Heart right ventricle (tissue), 16 donors: Measurements from ENCODE around the gene IZUMO4. TPM values are rescaled to one million over a fixed set of nuclear protein-coding genes. Genes with fewer than 3 reads are reported as not detected.
A peak's percentile ranks its signal among the peaks of the same experiment; 100 is the strongest.

ENCODE experiments used
- ATAC-seq, 8 donors: fragments of 200-7000 bp; cut with Tn5 transposase; one replicate each; pipeline ENCODE4 v1.9.1; 2020; ENCODE audit warnings: mild to moderate bottlenecking in 8 of 8, moderate library complexity in 8 of 8, moderate number of reproducible peaks in 1 of 8
- DNase-seq, 2 donors: peaks; one replicate each; pipeline ENCODE4 v3.0.0-alpha.2; 2020
- H3K27ac ChIP-seq, 10 donors: fragments of 200-600 bp; sonication (generic) in 2 of 10; one replicate each; pipeline versions ENCODE4 v1.5.0 to v1.8.0; 2020 to 2022; ENCODE audit warnings: mild to moderate bottlenecking in 3 of 10
- H3K27me3 ChIP-seq, 7 donors: fragments of 200-600 bp; one replicate each; pipeline ENCODE4 v1.8.0; 2021 to 2022; ENCODE audit warnings: mild to moderate bottlenecking in 2 of 7
- H3K36me3 ChIP-seq, 9 donors: fragments of 200-600 bp; sonication (generic) in 1 of 9; one replicate each; pipeline versions ENCODE4 v1.5.0 to v1.8.0; 2020 to 2022; ENCODE audit warnings: mild to moderate bottlenecking in 2 of 9
- H3K4me1 ChIP-seq, 9 donors: fragments of 200-600 bp; sonication (generic) in 1 of 9; one replicate each; pipeline versions ENCODE4 v1.5.0 to v1.8.0; 2020 to 2022; ENCODE audit warnings: mild to moderate bottlenecking in 4 of 9
- H3K4me3 ChIP-seq, 10 donors: fragments of 200-600 bp; sonication (generic) in 2 of 10; one replicate each; pipeline versions ENCODE4 v1.5.0 to v1.8.0; 2020 to 2022; ENCODE audit warnings: mild to moderate bottlenecking in 7 of 10, moderate library complexity in 2 of 10
- H3K9me3 ChIP-seq, 11 donors: fragments of 200-600 bp in 10 of 11; sonication (generic) in 2 of 11; one replicate each; pipeline versions ENCODE4 v1.5.0 to v1.8.0; 2013 to 2022; ENCODE audit warnings: mild to moderate bottlenecking in 2 of 11, control low read depth in 1 of 11, moderate library complexity in 1 of 11
- CTCF ChIP-seq, 9 donors: fragments of 200-600 bp; sonication (generic) in 2 of 9; IDR thresholded peaks; one replicate each; pipeline versions ENCODE4 v1.5.0 to v1.8.0; 2021 to 2022; ENCODE audit warnings: antibody characterized with exemption in 9 of 9, mild to moderate bottlenecking in 5 of 9, moderate library complexity in 1 of 9
- WGBS, 2 donors: extraction: QIAGEN DNeasy Blood & Tissue Kit; methylation state at CpG; one replicate each; pipeline ENCODE4 v1.1.7; 2013; ENCODE audit warnings: inconsistent platforms in 1 of 2; 5-methylcytosine and 5-hydroxymethylcytosine counted together
- intact Hi-C, 10 donors: fragments of 100-400 bp; cut with DNase I; formaldehyde crosslinking; loops; one replicate each; pipeline versions ENCODE4 v1.11.1 to v1.14.2; 2022
- polyA plus RNA-seq, 2 donors: library from polyadenylated mRNA; stranded (reverse); fragments of 200-250 nt; gene quantifications; one replicate each; pipeline ENCODE4 v1.2.3, GENCODE V29; 2013
- total RNA-seq, 10 donors: library from RNA; stranded (reverse); fragmentation: NEBNext Ultra II Directional in 3 of 10; extraction: Animal tissue kit (Norgen Biotek cat#: 25700) in 3 of 10; gene quantifications; one replicate each; pipeline versions ENCODE4 v1.2.1 to v1.2.4, GENCODE V29; 2021 to 2023
- donor health status: Arrhythmogenic right ventricular cardiomyopathy.
- donor health status: ischemic (EF 13 %, LVEDD 7.1; RV severe dilation, severe dysfunction).
- donor health status: healthy with polysubstance abuse.
- donor health status: DM: no; HTN: yes; CAD: no.
- donor health status: DM: no; HTN: no; CAD: no.
- donor health status: ischemic (EF 25% LVEDD 6.9; RV normal size, moderate dysfunction).
- donor health status: ischemic (EF 25% LVEDD 5.7; RV mildly dilated, moderate dysfunction).
- donor health status: healthy.
- donor health status: DM: yes; HTN: yes; CAD: no.
- donor health status: Ischemic cardiomyopathy.
- donor health status: ischemic (EF 35%, LVEDD 5.7; RV mildly dilated, moderate dysfunction).
- donor health status: nonischemic (EF 11% LVEDD 7.7; RV severe dilation, severe dysfunction).
- donor health status: DM: yes; HTN: yes; CAD: no.
- donor health status: PGD.
- donor health status: ischemic (EF 29% LVEDD 5.4; RV normal size, mild dysfunction).
- donor health status: nonischemic (EF 23%, LVEDD 6.1; RV moderate dilation, normal function).

IZUMO4 gene
- total and polyA plus RNA-seq, 12 donors, result 1.2 to 13.1 (median 2.7) TPM

- no peak for ATAC-seq
- intact Hi-C loops, result no loop called here
- peaks cover 8 to 61% (median 42%) of the 10 kb centered on the region in 9 donors for H3K4me1 ChIP-seq
- 66 to 75% methylated on average over 16 of the region's 16 CpGs for WGBS, 2 donors
- H3K4me3 ChIP-seq, result no peak overlapping the region
- no peak overlapping the region for H3K27ac ChIP-seq
- H3K27me3 ChIP-seq, result no peaks in the 10 kb centered on the region
- H3K9me3 ChIP-seq, result no peaks in the 10 kb centered on the region
- TF ChIP-seq CTCF (IDR thresholded peaks at IDR 0.05), result no peak
- DNase-seq, result no peak
- peaks cover 0 to 37% (median 0%) of the 10 kb centered on the region in 9 donors for H3K36me3 ChIP-seq
These were observed 49.1 kb downstream of the IZUMO4 start for GRCh38 chr19:2145831-2146241.

- Histone ChIP-seq H3K36me3 (peaks cover 0 to 36% (median 0%) of the 10 kb centered on the region in 9 donors), H3K27ac (peak overlapping the region in 1 of 10 donors; percentile 95), H3K4me1 (peaks cover 8 to 62% (median 44%) of the 10 kb centered on the region in 9 donors), H3K27me3 (no peaks in the 10 kb centered on the region), H3K4me3 (no peak overlapping the region), H3K9me3 (no peaks in the 10 kb centered on the region)
- no peak for TF ChIP-seq CTCF (IDR thresholded peaks at IDR 0.05)
- intact Hi-C loops, result no loop called here
- DNase-seq (no peak), ATAC-seq (no peak)
- 83 to 87% methylated on average over 16 of the region's 16 CpGs for WGBS, 2 donors
These were observed 51.9 kb downstream of the IZUMO4 start for GRCh38 chr19:2148482-2149135.

Other genes starting within 250 kb of the IZUMO4 start
- 10 to 100 TPM; 13.1 to 20.1 (median 16.5) TPM for gene REXO1, start 248.4 kb upstream of the IZUMO4 start, total RNA-seq
- 10 to 100 TPM; 13.1 to 20.6 TPM for gene REXO1, start 248.4 kb upstream of the IZUMO4 start, polyA plus RNA-seq
- 10 to 100 TPM in 4 of 10 donors, 1 to 10 TPM in 6; 5.0 to 13.4 (median 7.6) TPM for gene KLF16, start 233.3 kb upstream of the IZUMO4 start, total RNA-seq
- gene KLF16, start 233.3 kb upstream of the IZUMO4 start, polyA plus RNA-seq, result 1 to 10 TPM; 4.0 to 8.6 TPM
- 10 to 100 TPM; 45.1 to 68.0 (median 57.0) TPM for gene ABHD17A, start 211.4 kb upstream of the IZUMO4 start, total RNA-seq
- 100 to 1,000 TPM in 1 of 2 donors, 10 to 100 TPM in 1; 93.6 to 185 TPM for gene ABHD17A, start 211.4 kb upstream of the IZUMO4 start, polyA plus RNA-seq
- 1 to 10 TPM in 9 of 10 donors, under 1 TPM in 1; 0.94 to 3.2 (median 1.4) TPM for gene ADAT3, start 191.5 kb upstream of the IZUMO4 start, total RNA-seq
- gene ADAT3, start 191.5 kb upstream of the IZUMO4 start, polyA plus RNA-seq, result 1 to 10 TPM; 2.0 to 4.3 TPM
- gene SCAMP4, start 191.5 kb upstream of the IZUMO4 start, total RNA-seq, result 10 to 100 TPM; 11.7 to 24.2 (median 14.4) TPM
- 10 to 100 TPM; 17.0 to 22.1 TPM for gene SCAMP4, start 191.5 kb upstream of the IZUMO4 start, polyA plus RNA-seq
- 10 to 100 TPM; 17.7 to 32.4 (median 23.7) TPM for gene CSNK1G2, start 155.7 kb upstream of the IZUMO4 start, total RNA-seq
- gene CSNK1G2, start 155.7 kb upstream of the IZUMO4 start, polyA plus RNA-seq, result 10 to 100 TPM; 30.5 to 35.2 TPM
- gene BTBD2, start 81.2 kb upstream of the IZUMO4 start, total RNA-seq, result 10 to 100 TPM; 45.1 to 70.4 (median 56.6) TPM
- 10 to 100 TPM; 42.8 to 55.2 TPM for gene BTBD2, start 81.2 kb upstream of the IZUMO4 start, polyA plus RNA-seq
- 100 to 1,000 TPM; 107 to 260 (median 144) TPM for gene MKNK2, start 45.7 kb upstream of the IZUMO4 start, total RNA-seq
- 100 to 1,000 TPM; 144 to 189 TPM for gene MKNK2, start 45.7 kb upstream of the IZUMO4 start, polyA plus RNA-seq
- gene MOB3A, start 589 bp upstream of the IZUMO4 start, total RNA-seq, result 10 to 100 TPM; 10.0 to 30.5 (median 16.2) TPM
- gene MOB3A, start 589 bp upstream of the IZUMO4 start, polyA plus RNA-seq, result 10 to 100 TPM in 1 of 2 donors, 1 to 10 TPM in 1; 8.9 to 12.8 TPM
- 100 to 1,000 TPM in 1 of 10 donors, 10 to 100 TPM in 9; 68.4 to 168 (median 81.9) TPM for gene AP3D1, start 54.7 kb downstream of the IZUMO4 start, total RNA-seq
- 10 to 100 TPM; 63.9 to 95.1 TPM for gene AP3D1, start 54.7 kb downstream of the IZUMO4 start, polyA plus RNA-seq
- 10 to 100 TPM in 7 of 10 donors, 1 to 10 TPM in 3; 7.0 to 16.0 (median 12.5) TPM for gene DOT1L, start 67.0 kb downstream of the IZUMO4 start, total RNA-seq
- 10 to 100 TPM in 1 of 2 donors, 1 to 10 TPM in 1; 9.2 to 12.1 TPM for gene DOT1L, start 67.0 kb downstream of the IZUMO4 start, polyA plus RNA-seq
- gene PLEKHJ1, start 139.4 kb downstream of the IZUMO4 start, total RNA-seq, result 10 to 100 TPM; 40.0 to 76.5 (median 45.0) TPM
- 100 to 1,000 TPM in 1 of 2 donors, 10 to 100 TPM in 1; 83.6 to 103 TPM for gene PLEKHJ1, start 139.4 kb downstream of the IZUMO4 start, polyA plus RNA-seq
- gene SF3A2, start 139.9 kb downstream of the IZUMO4 start, total RNA-seq, result 10 to 100 TPM; 24.6 to 45.2 (median 30.4) TPM
- 10 to 100 TPM; 25.8 to 47.3 TPM for gene SF3A2, start 139.9 kb downstream of the IZUMO4 start, polyA plus RNA-seq
- under 1 TPM; 0.15 to 0.70 (median 0.41) TPM for gene AMH, start 152.4 kb downstream of the IZUMO4 start, total RNA-seq
- 1 to 10 TPM in 1 of 2 donors, under 1 TPM in 1; 0.30 to 1.0 TPM for gene AMH, start 152.4 kb downstream of the IZUMO4 start, polyA plus RNA-seq
- under 1 TPM in 3 of 10 donors, not detected in 7; 0.31 to 0.72 (median 0.45) TPM for gene JSRP1, start 159.5 kb downstream of the IZUMO4 start, total RNA-seq
- under 1 TPM in 1 of 2 donors, not detected in 1; 0.29 TPM for gene JSRP1, start 159.5 kb downstream of the IZUMO4 start, polyA plus RNA-seq
- gene PEAK3, start 185.3 kb downstream of the IZUMO4 start, total RNA-seq, result 1 to 10 TPM in 1 of 10 donors, under 1 TPM in 9; 0.11 to 1.1 (median 0.22) TPM
- gene PEAK3, start 185.3 kb downstream of the IZUMO4 start, polyA plus RNA-seq, result under 1 TPM; 0.13 to 0.22 TPM
- gene LINGO3, start 211.2 kb downstream of the IZUMO4 start, total RNA-seq, result not detected
- not detected for gene LINGO3, start 211.2 kb downstream of the IZUMO4 start, polyA plus RNA-seq
- gene LSM7, start 231.7 kb downstream of the IZUMO4 start, total RNA-seq, result 10 to 100 TPM; 29.0 to 48.6 (median 35.2) TPM
- 100 to 1,000 TPM; 209 to 277 TPM for gene LSM7, start 231.7 kb downstream of the IZUMO4 start, polyA plus RNA-seq
- 10 to 100 TPM; 18.7 to 34.1 (median 21.2) TPM for gene SPPL2B, start 231.8 kb downstream of the IZUMO4 start, total RNA-seq
- gene SPPL2B, start 231.8 kb downstream of the IZUMO4 start, polyA plus RNA-seq, result 10 to 100 TPM; 17.8 to 69.7 TPM